ENCODE measurements around the gene CNFN. TPM values are rescaled to one million over a fixed set of nuclear protein-coding genes. Genes with fewer than 3 reads are reported as not detected.

CNFN gene
- total RNA-seq, 1 experiment from 2014 or later = 4.5 TPM

DNA sequence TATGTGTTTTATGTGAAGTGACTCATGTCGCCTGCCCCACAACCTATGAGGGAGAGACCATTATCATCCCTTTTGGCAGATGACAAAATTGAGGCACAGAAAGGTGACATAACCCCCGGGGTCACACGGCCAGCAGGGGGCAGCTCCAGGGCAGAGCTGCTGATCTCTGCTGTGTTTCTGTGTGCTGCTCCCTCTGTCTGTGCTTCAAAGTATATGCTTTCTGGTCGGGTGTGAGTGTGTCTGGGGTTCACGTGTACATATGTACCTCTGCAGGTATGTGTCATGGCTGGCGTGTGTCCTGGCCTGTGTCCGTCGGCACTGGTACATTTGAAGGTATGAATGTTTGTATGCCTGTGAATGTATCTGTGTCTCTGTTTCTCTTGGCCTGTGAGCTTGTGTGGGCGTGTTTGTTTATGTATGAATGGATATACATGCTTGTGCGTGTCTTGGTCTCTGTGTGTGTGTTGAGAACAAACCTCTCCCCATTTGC, 30.0 kb upstream of the CNFN start:
- Histone ChIP-seq H3F3A (ENCODE audit: low read length, unreplicated experiment) (no peaks in the 10 kb centered on the region), H3K9me3 (ENCODE audit: low read length) (no peaks in the 10 kb centered on the region), H3K4me2 (ENCODE audit: low read length) (no peak overlapping the region), H3K9ac (ENCODE audit: low read length) (no peak overlapping the region), H3K27me3 (ENCODE audit: low read length) (no peaks in the 10 kb centered on the region), H3K79me2 (ENCODE audit: low read length) (no peaks in the 10 kb centered on the region), H3K27ac (ENCODE audit: low read length) (no peak overlapping the region), H3K4me1 (ENCODE audit: insufficient read depth, low read length) (peaks cover 28% of the 10 kb centered on the region), H3K9me2 (replicated peaks; ENCODE audit: low read length) (no peaks in the 10 kb centered on the region), H2AFZ (ENCODE audit: low read length) (no peak overlapping the region), H4K20me1 (ENCODE audit: low read length) (no peaks in the 10 kb centered on the region), H3K4me3 (ENCODE audit: low read length) (no peak overlapping the region), H3K36me3 (ENCODE audit: low read depth, low read length) (no peaks in the 10 kb centered on the region)
- BruUV-seq (replicated peaks) = no TSS peak
- no peak for TF ChIP-seq EZH2 (IDR thresholded peaks at IDR 0.05; ENCODE audit: low read length, unreplicated experiment)
- TF ChIP-seq, protein P1, sequence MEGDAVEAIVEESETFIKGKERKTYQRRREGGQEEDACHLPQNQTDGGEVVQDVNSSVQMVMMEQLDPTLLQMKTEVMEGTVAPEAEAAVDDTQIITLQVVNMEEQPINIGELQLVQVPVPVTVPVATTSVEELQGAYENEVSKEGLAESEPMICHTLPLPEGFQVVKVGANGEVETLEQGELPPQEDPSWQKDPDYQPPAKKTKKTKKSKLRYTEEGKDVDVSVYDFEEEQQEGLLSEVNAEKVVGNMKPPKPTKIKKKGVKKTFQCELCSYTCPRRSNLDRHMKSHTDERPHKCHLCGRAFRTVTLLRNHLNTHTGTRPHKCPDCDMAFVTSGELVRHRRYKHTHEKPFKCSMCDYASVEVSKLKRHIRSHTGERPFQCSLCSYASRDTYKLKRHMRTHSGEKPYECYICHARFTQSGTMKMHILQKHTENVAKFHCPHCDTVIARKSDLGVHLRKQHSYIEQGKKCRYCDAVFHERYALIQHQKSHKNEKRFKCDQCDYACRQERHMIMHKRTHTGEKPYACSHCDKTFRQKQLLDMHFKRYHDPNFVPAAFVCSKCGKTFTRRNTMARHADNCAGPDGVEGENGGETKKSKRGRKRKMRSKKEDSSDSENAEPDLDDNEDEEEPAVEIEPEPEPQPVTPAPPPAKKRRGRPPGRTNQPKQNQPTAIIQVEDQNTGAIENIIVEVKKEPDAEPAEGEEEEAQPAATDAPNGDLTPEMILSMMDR (conservative IDR thresholded peaks at IDR 0.05; ENCODE audit: low read depth, low read length) = peak; percentile 83
- CTCF ChIA-PET = no interaction called here
- ATAC-seq = peak; percentile 62
- POLR2A ChIA-PET (ENCODE audit: unreplicated experiment) = no interaction called here
- peak; percentile 53 for DNase-seq
- intact Hi-C loops (cut with micrococcal nuclease) = no loop called here

- Histone ChIP-seq H3K79me2 (ENCODE audit: low read length) (no peaks in the 10 kb centered on the region), H4K20me1 (ENCODE audit: low read length) (no peaks in the 10 kb centered on the region), H3K9me2 (replicated peaks; ENCODE audit: low read length) (no peaks in the 10 kb centered on the region), H3K4me1 (ENCODE audit: insufficient read depth, low read length) (peaks cover 28% of the 10 kb centered on the region), H3K9ac (ENCODE audit: low read length) (no peak overlapping the region), H3K27ac (ENCODE audit: low read length) (no peak overlapping the region), H3K4me3 (ENCODE audit: low read length) (no peak overlapping the region), H3K9me3 (ENCODE audit: low read length) (no peaks in the 10 kb centered on the region), H3K27me3 (ENCODE audit: low read length) (no peaks in the 10 kb centered on the region), H3K36me3 (ENCODE audit: low read depth, low read length) (no peaks in the 10 kb centered on the region), H2AFZ (ENCODE audit: low read length) (no peak overlapping the region), H3F3A (ENCODE audit: low read length, unreplicated experiment) (no peaks in the 10 kb centered on the region), H3K4me2 (ENCODE audit: low read length) (no peak overlapping the region)
- no peak for DNase-seq
- ChIA-PET CTCF (no interaction called here), POLR2A (ENCODE audit: unreplicated experiment) (no interaction called here)
- ATAC-seq = no peak
- intact Hi-C loops (cut with micrococcal nuclease) = no loop called here
- BruUV-seq (replicated peaks) = no TSS peak
- TF ChIP-seq EZH2 (IDR thresholded peaks at IDR 0.05; ENCODE audit: low read length, unreplicated experiment) = no peak
- no peak for TF ChIP-seq EZH2phosphoT487 (IDR thresholded peaks at IDR 0.05; ENCODE audit: borderline replicate concordance, low read length)
- TF ChIP-seq, protein P1 (conservative IDR thresholded peaks at IDR 0.05; ENCODE audit: low read depth, low read length) = no peak
Measured at GRCh38 chr19:42419309-42419708, 29.2 kb upstream of the CNFN start.

GRCh38 chr19:42412661-42413076, 22.6 kb upstream of the CNFN start:
- DNase-seq = no peak
- ChIA-PET CTCF (no interaction called here), POLR2A (ENCODE audit: unreplicated experiment) (no interaction called here)
- no TSS peak for BruUV-seq (replicated peaks)
- H3F3A ChIP-seq (ENCODE audit: low read length, unreplicated experiment) = no peaks in the 10 kb centered on the region
- no peak overlapping the region for H3K4me2 ChIP-seq (ENCODE audit: low read length)
- H3K79me2 ChIP-seq (ENCODE audit: low read length) = no peaks in the 10 kb centered on the region
- no peaks in the 10 kb centered on the region for H4K20me1 ChIP-seq (ENCODE audit: low read length)
- no peaks in the 10 kb centered on the region for H3K27me3 ChIP-seq (ENCODE audit: low read length)
- peaks cover 3% of the 10 kb centered on the region; the same call in 1 of the 2 replicates for H3K4me1 ChIP-seq (ENCODE audit: insufficient read depth, low read length)
- no peak for ATAC-seq
- no peaks in the 10 kb centered on the region for H3K9me2 ChIP-seq (replicated peaks; ENCODE audit: low read length)
- H2AFZ ChIP-seq (ENCODE audit: low read length) = no peak overlapping the region
- H3K27ac ChIP-seq (ENCODE audit: low read length) = no peak overlapping the region
- no peaks in the 10 kb centered on the region for H3K36me3 ChIP-seq (ENCODE audit: low read depth, low read length)
- H3K9ac ChIP-seq (ENCODE audit: low read length) = no peak overlapping the region
- no peaks in the 10 kb centered on the region for H3K9me3 ChIP-seq (ENCODE audit: low read length)
- H3K4me3 ChIP-seq (ENCODE audit: low read length) = no peak overlapping the region
- TF ChIP-seq, protein P1 (conservative IDR thresholded peaks at IDR 0.05; ENCODE audit: low read depth, low read length) = no peak
- intact Hi-C loops (cut with micrococcal nuclease) = no loop called here

Measured in PC-3 (cell line).